Activated naive CD8-positive, alpha-beta T cell treated with anti-CD3 and anti-CD28 coated beads, Interleukin-2, amount 10 ng/mL, durations not matched to agents 7 days and 5 days (primary cell): ENCODE data around the gene ABCA13. TPM values are rescaled to one million over a fixed set of nuclear protein-coding genes. Genes with fewer than 3 reads are reported as not detected.

ENCODE experiments used
- ATAC-seq: fragments of 150-1000 bp; cut with Tn5 transposase; one replicate; pipeline ENCODE4 v1.10.0; 2021; ENCODE audit warnings: low read depth, moderate library complexity
- POLR2A ChIA-PET: fragments of 350-600 bp; sonication (Branson Sonifier 250); formaldehyde crosslinking; loops from one replicate; lab custom pipeline; 2021; ENCODE audit warnings: antibody characterized with exemption; lab: Charles Lee
- DNase-seq: peaks from one replicate; pipeline ENCODE4 v3.0.0; 2021
- H3K27ac Mint-ChIP-seq: one replicate; pipeline ENCODE4 v1.8.0; 2022; ENCODE audit warnings: mild to moderate bottlenecking, mixed read lengths
- H3K27me3 Mint-ChIP-seq: one replicate; pipeline ENCODE4 v1.8.0; 2022; ENCODE audit warnings: mild to moderate bottlenecking, moderate library complexity, mixed read lengths
- H3K36me3 Mint-ChIP-seq: one replicate; pipeline ENCODE4 v1.8.0; 2021; ENCODE audit warnings: mild to moderate bottlenecking, mixed read lengths
- H3K4me1 Mint-ChIP-seq: one replicate; pipeline ENCODE4 v1.8.0; 2021; ENCODE audit warnings: mixed read lengths
- H3K4me3 Mint-ChIP-seq: one replicate; pipeline ENCODE4 v1.8.0; 2022; ENCODE audit warnings: mild to moderate bottlenecking, moderate library complexity, mixed read lengths
- H3K9me3 Mint-ChIP-seq: one replicate; pipeline ENCODE4 v1.8.0; 2021; ENCODE audit warnings: mixed read lengths
- total RNA-seq, 2 experiments: library from RNA; stranded (reverse); gene quantifications; one replicate each; pipeline ENCODE4 v1.2.3, GENCODE V29; 2021

The ABCA13 gene
- total RNA-seq, 2 experiments from 2014 or later, result 0.06 to 0.17 TPM

GRCh38 chr7:48537561-48537960, 366.3 kb downstream of the ABCA13 start:
- no peak overlapping the region for H3K4me3 Mint-ChIP-seq
- POLR2A ChIA-PET, result no interaction called here
- no peak overlapping the region for H3K27ac Mint-ChIP-seq
- no peaks in the 10 kb centered on the region for H3K4me1 Mint-ChIP-seq
- no peak for DNase-seq
- H3K27me3 Mint-ChIP-seq, result no peaks in the 10 kb centered on the region
- no peaks in the 10 kb centered on the region for H3K36me3 Mint-ChIP-seq
- peaks cover 5% of the 10 kb centered on the region for H3K9me3 Mint-ChIP-seq
- no peak for ATAC-seq

- POLR2A ChIA-PET, result no interaction called here
- ATAC-seq (no peak), DNase-seq (no peak)
- Mint-ChIP-seq H3K27ac (no peak overlapping the region), H3K27me3 (no peaks in the 10 kb centered on the region), H3K4me1 (no peaks in the 10 kb centered on the region), H3K9me3 (peaks cover 5% of the 10 kb centered on the region), H3K4me3 (no peak overlapping the region), H3K36me3 (no peaks in the 10 kb centered on the region)
Measured at GRCh38 chr7:48540746-48541145, 369.5 kb downstream of the ABCA13 start.

GRCh38 chr7:48548667-48549066, 377.4 kb downstream of the ABCA13 start:
- POLR2A ChIA-PET, result no interaction called here
- Mint-ChIP-seq H3K36me3 (no peaks in the 10 kb centered on the region), H3K4me3 (no peak overlapping the region), H3K9me3 (peaks cover 5% of the 10 kb centered on the region), H3K27me3 (peaks cover 3% of the 10 kb centered on the region), H3K4me1 (no peaks in the 10 kb centered on the region), H3K27ac (no peak overlapping the region)
- no peak for DNase-seq
- ATAC-seq, result no peak

- Mint-ChIP-seq H3K4me1 (no peaks in the 10 kb centered on the region), H3K27ac (no peak overlapping the region), H3K27me3 (peaks cover 3% of the 10 kb centered on the region), H3K9me3 (peaks cover 7% of the 10 kb centered on the region), H3K36me3 (no peaks in the 10 kb centered on the region), H3K4me3 (no peak overlapping the region)
- ATAC-seq (no peak), DNase-seq (no peak)
- POLR2A ChIA-PET, result no interaction called here
Measured at GRCh38 chr7:48551652-48552051, 380.4 kb downstream of the ABCA13 start.

- ATAC-seq (no peak), DNase-seq (no peak)
- Mint-ChIP-seq H3K4me1 (no peaks in the 10 kb centered on the region), H3K36me3 (no peaks in the 10 kb centered on the region), H3K4me3 (no peak overlapping the region), H3K27ac (no peak overlapping the region), H3K9me3 (no peaks in the 10 kb centered on the region), H3K27me3 (no peaks in the 10 kb centered on the region)
- POLR2A ChIA-PET, result no interaction called here
Measured at GRCh38 chr7:48563334-48563733, 392.1 kb downstream of the ABCA13 start.

- POLR2A ChIA-PET, result no interaction called here
- Mint-ChIP-seq H3K4me1 (peaks cover 3% of the 10 kb centered on the region), H3K4me3 (no peak overlapping the region), H3K27me3 (peaks cover 2% of the 10 kb centered on the region), H3K27ac (no peak overlapping the region), H3K36me3 (no peaks in the 10 kb centered on the region), H3K9me3 (no peaks in the 10 kb centered on the region)
- ATAC-seq (no peak), DNase-seq (no peak)
Measured at GRCh38 chr7:48575516-48575915, 404.3 kb downstream of the ABCA13 start.

- H3K9me3 Mint-ChIP-seq, result no peaks in the 10 kb centered on the region
- POLR2A ChIA-PET, result no interaction called here
- H3K27ac Mint-ChIP-seq, result no peak overlapping the region
- ATAC-seq (no peak), DNase-seq (no peak)
- peaks cover 3% of the 10 kb centered on the region for H3K27me3 Mint-ChIP-seq
- no peak overlapping the region for H3K4me3 Mint-ChIP-seq
- no peaks in the 10 kb centered on the region for H3K4me1 Mint-ChIP-seq
- H3K36me3 Mint-ChIP-seq, result no peaks in the 10 kb centered on the region
Measured at GRCh38 chr7:48587475-48587874, 416.2 kb downstream of the ABCA13 start.

- H3K9me3 Mint-ChIP-seq, result no peaks in the 10 kb centered on the region
- no peaks in the 10 kb centered on the region for H3K4me1 Mint-ChIP-seq
- H3K27ac Mint-ChIP-seq, result no peak overlapping the region
- POLR2A ChIA-PET, result no interaction called here
- H3K27me3 Mint-ChIP-seq, result peaks cover 3% of the 10 kb centered on the region
- no peak overlapping the region for H3K4me3 Mint-ChIP-seq
- DNase-seq (no peak), ATAC-seq (no peak)
- no peaks in the 10 kb centered on the region for H3K36me3 Mint-ChIP-seq
Measured at GRCh38 chr7:48594349-48594748, 423.1 kb downstream of the ABCA13 start.

- no peaks in the 10 kb centered on the region for H3K36me3 Mint-ChIP-seq
- peaks cover 4% of the 10 kb centered on the region for H3K27me3 Mint-ChIP-seq
- DNase-seq, result no peak
- POLR2A ChIA-PET, result no interaction called here
- H3K4me1 Mint-ChIP-seq, result no peaks in the 10 kb centered on the region
- H3K4me3 Mint-ChIP-seq, result no peak overlapping the region
- no peak for ATAC-seq
- H3K27ac Mint-ChIP-seq, result no peak overlapping the region
- no peaks in the 10 kb centered on the region for H3K9me3 Mint-ChIP-seq
Measured at GRCh38 chr7:48595756-48596155, 424.5 kb downstream of the ABCA13 start.

GRCh38 chr7:48610705-48611104, 439.4 kb downstream of the ABCA13 start:
- Mint-ChIP-seq H3K9me3 (peaks cover 4% of the 10 kb centered on the region), H3K4me1 (no peaks in the 10 kb centered on the region), H3K36me3 (no peaks in the 10 kb centered on the region), H3K27me3 (no peaks in the 10 kb centered on the region), H3K4me3 (no peak overlapping the region), H3K27ac (no peak overlapping the region)
- POLR2A ChIA-PET, result no interaction called here
- no peak for ATAC-seq
- no peak for DNase-seq

- no peaks in the 10 kb centered on the region for H3K27me3 Mint-ChIP-seq
- ATAC-seq (no peak), DNase-seq (no peak)
- POLR2A ChIA-PET, result no interaction called here
- H3K4me1 Mint-ChIP-seq, result no peaks in the 10 kb centered on the region
- H3K9me3 Mint-ChIP-seq, result peaks cover 4% of the 10 kb centered on the region
- H3K4me3 Mint-ChIP-seq, result no peak overlapping the region
- no peak overlapping the region for H3K27ac Mint-ChIP-seq
- H3K36me3 Mint-ChIP-seq, result no peaks in the 10 kb centered on the region
Measured at GRCh38 chr7:48611993-48612392, 440.7 kb downstream of the ABCA13 start.

- DNase-seq, result no peak
- peaks cover 4% of the 10 kb centered on the region for H3K27me3 Mint-ChIP-seq
- H3K27ac Mint-ChIP-seq, result no peak overlapping the region
- ATAC-seq, result no peak
- no peaks in the 10 kb centered on the region for H3K9me3 Mint-ChIP-seq
- peaks cover 8% of the 10 kb centered on the region for H3K4me1 Mint-ChIP-seq
- POLR2A ChIA-PET, result no interaction called here
- no peak overlapping the region for H3K4me3 Mint-ChIP-seq
- no peaks in the 10 kb centered on the region for H3K36me3 Mint-ChIP-seq
Measured at GRCh38 chr7:48617508-48617907, 446.2 kb downstream of the ABCA13 start.

GRCh38 chr7:48617993-48618392, 446.7 kb downstream of the ABCA13 start:
- POLR2A ChIA-PET, result no interaction called here
- no peaks in the 10 kb centered on the region for H3K36me3 Mint-ChIP-seq
- H3K27ac Mint-ChIP-seq, result no peak overlapping the region
- H3K9me3 Mint-ChIP-seq, result no peaks in the 10 kb centered on the region
- H3K4me1 Mint-ChIP-seq, result peaks cover 8% of the 10 kb centered on the region
- ATAC-seq, result peak; percentile 26
- DNase-seq, result no peak
- peaks cover 4% of the 10 kb centered on the region for H3K27me3 Mint-ChIP-seq
- no peak overlapping the region for H3K4me3 Mint-ChIP-seq

- DNase-seq (no peak), ATAC-seq (no peak)
- Mint-ChIP-seq H3K27me3 (peaks cover 4% of the 10 kb centered on the region), H3K4me1 (peaks cover 8% of the 10 kb centered on the region), H3K4me3 (no peak overlapping the region), H3K9me3 (peaks cover 2% of the 10 kb centered on the region), H3K27ac (no peak overlapping the region), H3K36me3 (no peaks in the 10 kb centered on the region)
- POLR2A ChIA-PET, result no interaction called here
Measured at GRCh38 chr7:48621076-48621475, 449.8 kb downstream of the ABCA13 start.

GRCh38 chr7:48627164-48627563, 455.9 kb downstream of the ABCA13 start:
- ATAC-seq, result peak; percentile 70
- Mint-ChIP-seq H3K27ac (peak overlapping the region; percentile 49), H3K4me3 (no peak overlapping the region), H3K27me3 (peaks cover 2% of the 10 kb centered on the region), H3K4me1 (peaks cover 5% of the 10 kb centered on the region), H3K9me3 (peaks cover 6% of the 10 kb centered on the region), H3K36me3 (peaks cover 11% of the 10 kb centered on the region)
- no peak for DNase-seq
- POLR2A ChIA-PET, result no interaction called here
